ENCODE results near the gene SLC35F1.

DNA sequence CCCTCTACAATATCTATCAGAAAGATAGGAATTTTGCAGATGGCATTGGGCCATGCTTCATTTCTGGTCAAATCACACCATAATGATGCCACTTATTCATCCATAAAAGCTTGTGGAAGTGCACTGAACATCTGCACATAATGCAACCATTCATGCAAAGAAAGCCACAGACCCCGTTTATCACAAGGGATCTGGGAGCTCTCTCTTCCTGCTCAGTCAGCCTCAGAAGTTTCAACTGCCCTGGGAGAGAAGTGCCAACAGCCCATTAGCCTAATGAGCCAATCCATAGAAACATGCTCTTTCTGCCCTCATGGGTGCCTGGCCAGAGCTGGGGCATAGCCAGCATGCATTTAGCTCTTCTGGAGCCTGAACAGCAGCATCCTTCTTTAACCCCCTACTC is 85.8 kb downstream of the SLC35F1 start:
- TF ChIP-seq, protein P1, sequence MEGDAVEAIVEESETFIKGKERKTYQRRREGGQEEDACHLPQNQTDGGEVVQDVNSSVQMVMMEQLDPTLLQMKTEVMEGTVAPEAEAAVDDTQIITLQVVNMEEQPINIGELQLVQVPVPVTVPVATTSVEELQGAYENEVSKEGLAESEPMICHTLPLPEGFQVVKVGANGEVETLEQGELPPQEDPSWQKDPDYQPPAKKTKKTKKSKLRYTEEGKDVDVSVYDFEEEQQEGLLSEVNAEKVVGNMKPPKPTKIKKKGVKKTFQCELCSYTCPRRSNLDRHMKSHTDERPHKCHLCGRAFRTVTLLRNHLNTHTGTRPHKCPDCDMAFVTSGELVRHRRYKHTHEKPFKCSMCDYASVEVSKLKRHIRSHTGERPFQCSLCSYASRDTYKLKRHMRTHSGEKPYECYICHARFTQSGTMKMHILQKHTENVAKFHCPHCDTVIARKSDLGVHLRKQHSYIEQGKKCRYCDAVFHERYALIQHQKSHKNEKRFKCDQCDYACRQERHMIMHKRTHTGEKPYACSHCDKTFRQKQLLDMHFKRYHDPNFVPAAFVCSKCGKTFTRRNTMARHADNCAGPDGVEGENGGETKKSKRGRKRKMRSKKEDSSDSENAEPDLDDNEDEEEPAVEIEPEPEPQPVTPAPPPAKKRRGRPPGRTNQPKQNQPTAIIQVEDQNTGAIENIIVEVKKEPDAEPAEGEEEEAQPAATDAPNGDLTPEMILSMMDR (IDR thresholded peaks at IDR 0.05) = no peak
- TF ChIP-seq POLR2A (IDR thresholded peaks at IDR 0.05) = no peak
